Progenitor cell of endocrine pancreas (in vitro differentiated cells): ENCODE results near the gene AFDN. TPM values are rescaled to one million over a fixed set of nuclear protein-coding genes. Genes with fewer than 3 reads are reported as not detected.

Experiments used
- DNase-seq: peaks from one replicate; pipeline ENCODE4 v3.0.0; 2021; ENCODE audit warnings: low spot score; ENCODE audit not compliant: unreplicated experiment
- H3K27ac Mint-ChIP-seq: 2 replicates; pipeline ENCODE4 v1.8.0; 2021; ENCODE audit warnings: mild to moderate bottlenecking, moderate library complexity, mixed read lengths
- H3K27me3 Mint-ChIP-seq: 2 replicates; pipeline ENCODE4 v1.8.0; 2021; ENCODE audit warnings: mixed read lengths
- H3K36me3 Mint-ChIP-seq: 2 replicates; pipeline ENCODE4 v1.8.0; 2022; ENCODE audit warnings: mixed read lengths; ENCODE audit not compliant: insufficient read depth
- H3K4me1 Mint-ChIP-seq: 2 replicates; pipeline ENCODE4 v1.8.0; 2021; ENCODE audit warnings: low read depth, mixed read lengths
- H3K4me3 Mint-ChIP-seq: 2 replicates; pipeline ENCODE4 v1.8.0; 2021; ENCODE audit warnings: low read depth, mild to moderate bottlenecking, moderate library complexity, mixed read lengths
- H3K9me3 Mint-ChIP-seq: 2 replicates; pipeline ENCODE4 v1.8.0; 2021; ENCODE audit warnings: low read depth, mixed read lengths
- total RNA-seq: library from RNA; stranded (reverse); gene quantifications from 2 replicates; pipeline ENCODE4 v1.2.1, GENCODE V29; 2021
- TF ChIP-seq, protein P1 (sequence below): fragments of 200-600 bp; sonication (generic); IDR thresholded peaks from one replicate; pipeline ENCODE4 v1.5.0; 2021; ENCODE audit warnings: antibody characterized with exemption, mild to moderate bottlenecking; ENCODE audit not compliant: unreplicated experiment

AFDN gene
- total RNA-seq, 1 donor from 2014 or later = 423 TPM

DNA sequence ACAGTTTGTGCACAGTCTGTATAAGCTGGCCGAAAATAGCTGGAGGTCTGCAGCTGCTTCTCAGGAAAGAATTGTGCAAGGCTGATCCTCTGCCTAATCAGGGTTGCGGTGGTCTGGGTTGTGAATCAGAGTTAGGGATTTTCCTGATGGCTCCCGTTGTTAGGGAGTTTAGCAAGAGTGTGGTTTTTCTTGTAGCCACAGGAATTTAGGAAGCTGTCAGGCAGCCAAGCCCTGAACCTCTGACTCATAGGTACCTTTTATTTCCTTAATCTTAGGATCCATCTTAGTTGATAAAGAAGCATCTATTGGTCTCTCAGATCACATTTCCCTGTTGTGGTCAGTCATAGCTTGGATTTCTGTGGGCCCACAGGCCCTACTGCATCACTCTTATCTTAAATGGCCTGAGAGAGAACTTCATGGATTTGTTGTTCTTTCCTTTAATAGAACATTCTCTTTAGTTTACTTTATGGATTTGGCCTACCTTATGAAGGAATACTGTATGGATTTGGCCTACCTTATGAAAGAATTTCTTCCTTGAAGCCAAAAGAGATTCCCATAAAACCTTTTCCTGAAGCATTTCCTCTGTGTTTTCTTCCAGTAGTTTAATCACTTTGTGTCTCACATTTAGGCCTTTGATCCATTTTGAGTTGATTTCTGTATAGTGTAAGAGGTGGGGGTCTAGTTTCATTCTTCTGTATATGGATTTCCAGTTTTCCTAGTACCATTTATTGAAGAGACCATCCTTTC is 181.1 kb downstream of the AFDN start:
- H3K36me3 Mint-ChIP-seq = peaks cover 3% of the 10 kb centered on the region
- H3K4me1 Mint-ChIP-seq = no peaks in the 10 kb centered on the region
- H3K9me3 Mint-ChIP-seq = peaks cover 31% of the 10 kb centered on the region
- H3K27ac Mint-ChIP-seq = no peak overlapping the region
- TF ChIP-seq, protein P1, sequence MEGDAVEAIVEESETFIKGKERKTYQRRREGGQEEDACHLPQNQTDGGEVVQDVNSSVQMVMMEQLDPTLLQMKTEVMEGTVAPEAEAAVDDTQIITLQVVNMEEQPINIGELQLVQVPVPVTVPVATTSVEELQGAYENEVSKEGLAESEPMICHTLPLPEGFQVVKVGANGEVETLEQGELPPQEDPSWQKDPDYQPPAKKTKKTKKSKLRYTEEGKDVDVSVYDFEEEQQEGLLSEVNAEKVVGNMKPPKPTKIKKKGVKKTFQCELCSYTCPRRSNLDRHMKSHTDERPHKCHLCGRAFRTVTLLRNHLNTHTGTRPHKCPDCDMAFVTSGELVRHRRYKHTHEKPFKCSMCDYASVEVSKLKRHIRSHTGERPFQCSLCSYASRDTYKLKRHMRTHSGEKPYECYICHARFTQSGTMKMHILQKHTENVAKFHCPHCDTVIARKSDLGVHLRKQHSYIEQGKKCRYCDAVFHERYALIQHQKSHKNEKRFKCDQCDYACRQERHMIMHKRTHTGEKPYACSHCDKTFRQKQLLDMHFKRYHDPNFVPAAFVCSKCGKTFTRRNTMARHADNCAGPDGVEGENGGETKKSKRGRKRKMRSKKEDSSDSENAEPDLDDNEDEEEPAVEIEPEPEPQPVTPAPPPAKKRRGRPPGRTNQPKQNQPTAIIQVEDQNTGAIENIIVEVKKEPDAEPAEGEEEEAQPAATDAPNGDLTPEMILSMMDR = no peak
- no peak for DNase-seq
- H3K27me3 Mint-ChIP-seq = peaks cover 4% of the 10 kb centered on the region
- H3K4me3 Mint-ChIP-seq = no peak overlapping the region

DNA sequence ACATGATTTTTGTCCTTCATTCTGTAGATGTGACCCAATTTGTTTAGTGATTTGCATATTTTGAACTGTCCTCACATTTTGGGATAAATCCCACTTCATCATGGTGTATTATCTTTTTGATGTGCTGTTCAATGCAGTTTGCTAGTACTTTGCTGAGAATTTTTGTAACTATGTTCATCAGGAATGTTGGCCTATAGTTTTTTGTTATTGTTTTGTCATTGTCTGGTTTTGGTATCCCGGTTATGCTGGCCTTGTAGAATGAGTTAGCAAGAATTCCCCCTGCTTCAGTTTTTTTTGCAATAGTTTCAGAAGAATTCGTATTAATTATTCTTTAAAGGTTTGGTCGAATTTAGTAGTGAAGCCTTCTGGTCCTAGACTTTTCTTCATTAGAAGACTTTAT is 182.6 kb downstream of the AFDN start:
- H3K27me3 Mint-ChIP-seq = no peaks in the 10 kb centered on the region
- no peak overlapping the region for H3K27ac Mint-ChIP-seq
- H3K9me3 Mint-ChIP-seq = peaks cover 31% of the 10 kb centered on the region
- H3K4me1 Mint-ChIP-seq = no peaks in the 10 kb centered on the region
- no peak overlapping the region for H3K4me3 Mint-ChIP-seq
- H3K36me3 Mint-ChIP-seq = peaks cover 3% of the 10 kb centered on the region
- no peak for DNase-seq
- TF ChIP-seq, protein P1 = no peak

DNA sequence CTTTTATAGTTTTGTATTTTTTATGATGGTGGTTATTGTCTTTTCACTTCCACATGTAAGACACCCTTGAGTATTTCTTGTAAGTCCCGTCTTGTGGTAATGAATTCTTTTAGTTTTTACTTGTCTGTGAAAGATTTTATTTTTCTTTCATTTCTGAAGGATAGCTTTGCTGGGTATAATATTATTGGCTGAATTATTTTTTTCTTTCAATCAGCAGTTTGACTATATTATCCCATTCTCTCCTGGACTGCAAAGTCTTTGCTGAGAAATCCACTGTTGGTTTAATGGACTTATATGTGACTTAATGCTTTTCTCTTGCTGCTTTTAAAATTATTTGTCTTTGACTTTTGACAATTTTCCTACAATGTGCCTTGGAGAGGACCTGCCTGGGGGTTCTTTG is 184.6 kb downstream of the AFDN start:
- Mint-ChIP-seq H3K27ac (no peak overlapping the region), H3K4me3 (no peak overlapping the region), H3K4me1 (no peaks in the 10 kb centered on the region), H3K27me3 (no peaks in the 10 kb centered on the region), H3K36me3 (peaks cover 3% of the 10 kb centered on the region), H3K9me3 (peaks cover 38% of the 10 kb centered on the region)
- TF ChIP-seq, protein P1 = no peak
- DNase-seq = no peak

GRCh38 chr6:168012431-168013249 is 185.9 kb downstream of the AFDN start:
- no peak for DNase-seq
- H3K9me3 Mint-ChIP-seq = peaks cover 43% of the 10 kb centered on the region
- no peak overlapping the region for H3K4me3 Mint-ChIP-seq
- H3K27ac Mint-ChIP-seq = no peak overlapping the region
- peaks cover 3% of the 10 kb centered on the region for H3K27me3 Mint-ChIP-seq
- TF ChIP-seq, protein P1 = no peak
- peaks cover 3% of the 10 kb centered on the region for H3K4me1 Mint-ChIP-seq
- peaks cover 3% of the 10 kb centered on the region for H3K36me3 Mint-ChIP-seq

- Mint-ChIP-seq H3K4me3 (no peak overlapping the region), H3K9me3 (peaks cover 40% of the 10 kb centered on the region), H3K36me3 (peaks cover 3% of the 10 kb centered on the region), H3K27me3 (peaks cover 3% of the 10 kb centered on the region), H3K4me1 (peaks cover 3% of the 10 kb centered on the region), H3K27ac (peak overlapping the region; percentile 58)
- DNase-seq = no peak
- TF ChIP-seq, protein P1 = no peak
These were observed 186.7 kb downstream of the AFDN start for GRCh38 chr6:168013250-168013915.
